ENCODE data around the gene SHB. TPM values are rescaled to one million over a fixed set of nuclear protein-coding genes. Genes with fewer than 3 reads are reported as not detected.
A peak's percentile ranks its signal among the peaks of the same experiment; 100 is the strongest.

Gene SHB
- total and polyA plus RNA-seq, 2 donors (not counting 3 experiments of a cell fraction or from before 2014, with no cell fraction given) = 13.4 to 24.9 TPM

DNA sequence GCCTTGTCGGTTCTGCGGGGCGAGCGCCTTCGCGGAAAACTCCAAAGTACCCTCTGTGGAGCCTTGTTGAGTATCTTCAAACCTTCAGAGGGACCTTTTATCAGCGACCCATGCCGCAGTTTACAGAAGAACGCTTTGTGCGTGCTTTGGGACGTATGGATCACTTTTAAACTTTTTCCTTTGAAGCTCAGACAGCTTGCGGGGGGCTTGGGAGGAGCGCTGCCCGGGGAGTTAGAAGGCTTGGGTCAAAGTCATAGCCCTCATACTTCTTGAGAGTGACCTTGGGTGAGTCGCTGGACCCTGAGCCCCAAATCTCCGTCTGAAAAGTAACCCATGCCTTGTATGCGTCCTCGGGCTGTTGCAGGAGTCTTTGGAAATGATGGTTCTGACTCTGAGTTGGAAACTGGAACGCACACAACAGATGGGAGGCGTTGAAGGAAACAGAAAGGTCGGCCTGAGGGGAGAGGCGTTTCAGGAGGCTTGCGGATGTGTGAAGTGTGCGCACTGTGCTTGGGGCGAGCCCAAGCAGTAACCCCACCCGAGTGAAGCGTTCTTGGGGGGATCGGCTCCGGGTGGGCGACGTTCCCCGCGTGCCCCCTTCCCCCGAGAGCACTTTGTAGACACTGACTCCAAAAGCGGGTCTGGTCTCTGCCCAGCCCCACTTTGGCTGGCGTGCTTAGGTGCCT lies 164.4 kb downstream of the SHB start:
- DNase-seq (ENCODE audit: low read depth, low spot score) (no peak), FAIRE-seq (no peak)
- no peak overlapping the region for H3K27ac ChIP-seq (ENCODE audit: insufficient read depth, low read depth, low read length)
- H3K9me3 ChIP-seq (replicated peaks; ENCODE audit: control insufficient read depth, insufficient read depth, low read length) = no peaks in the 10 kb centered on the region
- CTCF ChIA-PET = interaction anchor here (0.7 to 2.9 kb wide), 7 partner anchors 9 to 484 kb away, joined by 3 to 24 read pairs (median 5); no protein-coding TSS in a partner anchor
- peaks cover 21% of the 10 kb centered on the region for H3K4me1 ChIP-seq (ENCODE audit: control insufficient read depth, extremely low read depth, insufficient read depth, low read length)
- H3K9ac ChIP-seq (replicated peaks; ENCODE audit: extremely low read depth, insufficient read depth, low read length) = peak overlapping the region; percentile 69
- no peaks in the 10 kb centered on the region for H3K9me1 ChIP-seq (replicated peaks; ENCODE audit: control insufficient read depth, extremely low read depth, insufficient read depth, low read length)
- H3K4me2 ChIP-seq (ENCODE audit: insufficient read depth, low read length) = peak overlapping the region; percentile 82
- TSS peak; percentile 45 for BruUV-seq (replicated peaks)
- H3K36me3 ChIP-seq (ENCODE audit: control insufficient read depth in 2 of 2, extremely low read depth in 1 of 2, insufficient read depth in 2 of 2, low read length in 2 of 2) = no peaks in the 10 kb centered on the region
- peak overlapping the region; percentile 29 to 90 (median 74) for H3K4me3 ChIP-seq (replicated peaks in 1 of 3; ENCODE audit: insufficient read depth in 1 of 3, low read depth in 1 of 3, low read length in 3 of 3)
- dilution Hi-C loops (cut with MboI; ENCODE audit: extremely low pct_ligation_motif_present, low sequenced_read_pairs) = no loop called here
- POLR2A ChIA-PET = no interaction called here
- H3K79me2 ChIP-seq (ENCODE audit: control insufficient read depth, insufficient read depth, low read length) = peaks cover 28% of the 10 kb centered on the region
- H4K20me1 ChIP-seq (replicated peaks; ENCODE audit: control insufficient read depth, extremely low read depth, insufficient read depth, low read length) = no peaks in the 10 kb centered on the region
- TF ChIP-seq GATA2 (IDR thresholded peaks at IDR 0.05; ENCODE audit: insufficient read depth, insufficient read length, low read depth, low read length) (no peak), POLR2AphosphoS5 (IDR thresholded peaks at IDR 0.05; ENCODE audit: insufficient read depth, low read depth, low read length) (no peak), EZH2 (IDR thresholded peaks at IDR 0.05; ENCODE audit: borderline replicate concordance, low read depth, low read length, severe bottlenecking) (no peak), JUN (IDR thresholded peaks at IDR 0.05; ENCODE audit: borderline replicate concordance, insufficient read depth, insufficient read length, low read depth) (no peak), POLR2A (IDR thresholded peaks at IDR 0.05; ENCODE audit: low read depth, low read length) (no peak), FOS (IDR thresholded peaks at IDR 0.05; ENCODE audit: borderline replicate concordance, insufficient read depth, low read length) (no peak), MYC (IDR thresholded peaks at IDR 0.05; ENCODE audit: low read depth, low read length) (no peak)
- TF ChIP-seq, protein P1, sequence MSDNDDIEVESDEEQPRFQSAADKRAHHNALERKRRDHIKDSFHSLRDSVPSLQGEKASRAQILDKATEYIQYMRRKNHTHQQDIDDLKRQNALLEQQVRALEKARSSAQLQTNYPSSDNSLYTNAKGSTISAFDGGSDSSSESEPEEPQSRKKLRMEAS (IDR thresholded peaks at IDR 0.05; ENCODE audit: insufficient read depth, insufficient read length) = no peak
- TF ChIP-seq, protein P2, sequence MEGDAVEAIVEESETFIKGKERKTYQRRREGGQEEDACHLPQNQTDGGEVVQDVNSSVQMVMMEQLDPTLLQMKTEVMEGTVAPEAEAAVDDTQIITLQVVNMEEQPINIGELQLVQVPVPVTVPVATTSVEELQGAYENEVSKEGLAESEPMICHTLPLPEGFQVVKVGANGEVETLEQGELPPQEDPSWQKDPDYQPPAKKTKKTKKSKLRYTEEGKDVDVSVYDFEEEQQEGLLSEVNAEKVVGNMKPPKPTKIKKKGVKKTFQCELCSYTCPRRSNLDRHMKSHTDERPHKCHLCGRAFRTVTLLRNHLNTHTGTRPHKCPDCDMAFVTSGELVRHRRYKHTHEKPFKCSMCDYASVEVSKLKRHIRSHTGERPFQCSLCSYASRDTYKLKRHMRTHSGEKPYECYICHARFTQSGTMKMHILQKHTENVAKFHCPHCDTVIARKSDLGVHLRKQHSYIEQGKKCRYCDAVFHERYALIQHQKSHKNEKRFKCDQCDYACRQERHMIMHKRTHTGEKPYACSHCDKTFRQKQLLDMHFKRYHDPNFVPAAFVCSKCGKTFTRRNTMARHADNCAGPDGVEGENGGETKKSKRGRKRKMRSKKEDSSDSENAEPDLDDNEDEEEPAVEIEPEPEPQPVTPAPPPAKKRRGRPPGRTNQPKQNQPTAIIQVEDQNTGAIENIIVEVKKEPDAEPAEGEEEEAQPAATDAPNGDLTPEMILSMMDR (IDR thresholded peaks at IDR 0.05; ENCODE audit: extremely low read depth in 1 of 2, insufficient read depth in 1 of 2, low read depth in 1 of 2, low read length in 2 of 2) = no peak
- H3K27me3 ChIP-seq (ENCODE audit: control insufficient read depth in 2 of 2, insufficient read depth in 2 of 2, low read length in 2 of 2) = no peaks in the 10 kb centered on the region
- intact Hi-C loops (cut with micrococcal nuclease) = loop anchor here (2.0 to 5.0 kb wide), 9 partner anchors 104 to 488 kb away; partner anchors contain the start of genes ALDH1B1, DCAF10 and EXOSC3
- H2AFZ ChIP-seq (ENCODE audit: low read depth, low read length) = peak overlapping the region; percentile 90

Data from endothelial cell of umbilical vein (primary cell).